Ishikawa (cell line): ENCODE measurements around the gene APOM.

Experiments
- CEBPB ChIP-seq: IDR thresholded peaks from 2 replicates; pipeline ENCODE4 v1.6.1; 2012
- EGR1 ChIP-seq: IDR thresholded peaks from 2 replicates; pipeline ENCODE4 v1.6.1; 2012
- EP300 ChIP-seq: IDR thresholded peaks from 2 replicates; pipeline ENCODE4 v1.6.1; 2012; ENCODE audit warnings: borderline replicate concordance
- FOXM1 ChIP-seq: IDR thresholded peaks from 2 replicates; pipeline ENCODE4 v1.6.1; 2012; ENCODE audit warnings: low read depth, borderline replicate concordance
- NFIC ChIP-seq: IDR thresholded peaks from 2 replicates; pipeline ENCODE4 v1.6.1; 2012
- RAD21 ChIP-seq: IDR thresholded peaks from 2 replicates; pipeline ENCODE4 v1.6.1; 2012; ENCODE audit warnings: low read depth
- TAF1 ChIP-seq: IDR thresholded peaks from 2 replicates; pipeline ENCODE4 v1.6.1; 2012; ENCODE audit warnings: low read depth, mild to moderate bottlenecking
- TCF12 ChIP-seq: IDR thresholded peaks from 2 replicates; pipeline ENCODE4 v1.6.1; 2012; ENCODE audit warnings: low read depth
- TEAD4 ChIP-seq: IDR thresholded peaks from 2 replicates; pipeline ENCODE4 v1.6.1; 2012
- YY1 ChIP-seq: IDR thresholded peaks from 2 replicates; pipeline ENCODE4 v1.6.1; 2012; ENCODE audit warnings: low read depth
- ZBTB7A ChIP-seq: IDR thresholded peaks from 2 replicates; pipeline ENCODE4 v1.6.1; 2012; ENCODE audit warnings: low read depth
- TF ChIP-seq, protein P1 (sequence below): IDR thresholded peaks from 2 replicates; pipeline ENCODE4 v1.6.1; 2012; ENCODE audit warnings: low read depth, mild to moderate bottlenecking

DNA sequence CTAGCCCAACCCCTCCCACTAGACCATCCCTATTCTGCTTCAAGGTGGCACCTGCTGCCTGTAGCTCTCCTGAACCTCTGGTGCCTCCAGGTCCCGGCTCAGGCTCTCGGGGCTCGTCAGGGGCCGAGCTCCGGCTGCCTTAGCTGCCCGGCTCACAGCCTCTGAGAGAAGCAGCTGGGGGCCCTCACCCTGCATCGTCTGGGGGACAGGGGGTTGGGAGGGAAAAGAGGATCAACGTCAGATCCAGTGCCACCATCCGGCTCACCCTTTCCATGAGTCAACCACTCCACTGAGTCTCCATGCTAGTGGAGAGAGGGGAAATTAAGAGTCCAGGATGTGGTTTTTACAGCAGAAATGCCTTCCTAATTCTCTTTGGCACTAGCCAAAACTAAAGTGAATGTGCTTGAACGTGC lies 16.2 kb upstream of the APOM start:
- TF ChIP-seq, protein P1, sequence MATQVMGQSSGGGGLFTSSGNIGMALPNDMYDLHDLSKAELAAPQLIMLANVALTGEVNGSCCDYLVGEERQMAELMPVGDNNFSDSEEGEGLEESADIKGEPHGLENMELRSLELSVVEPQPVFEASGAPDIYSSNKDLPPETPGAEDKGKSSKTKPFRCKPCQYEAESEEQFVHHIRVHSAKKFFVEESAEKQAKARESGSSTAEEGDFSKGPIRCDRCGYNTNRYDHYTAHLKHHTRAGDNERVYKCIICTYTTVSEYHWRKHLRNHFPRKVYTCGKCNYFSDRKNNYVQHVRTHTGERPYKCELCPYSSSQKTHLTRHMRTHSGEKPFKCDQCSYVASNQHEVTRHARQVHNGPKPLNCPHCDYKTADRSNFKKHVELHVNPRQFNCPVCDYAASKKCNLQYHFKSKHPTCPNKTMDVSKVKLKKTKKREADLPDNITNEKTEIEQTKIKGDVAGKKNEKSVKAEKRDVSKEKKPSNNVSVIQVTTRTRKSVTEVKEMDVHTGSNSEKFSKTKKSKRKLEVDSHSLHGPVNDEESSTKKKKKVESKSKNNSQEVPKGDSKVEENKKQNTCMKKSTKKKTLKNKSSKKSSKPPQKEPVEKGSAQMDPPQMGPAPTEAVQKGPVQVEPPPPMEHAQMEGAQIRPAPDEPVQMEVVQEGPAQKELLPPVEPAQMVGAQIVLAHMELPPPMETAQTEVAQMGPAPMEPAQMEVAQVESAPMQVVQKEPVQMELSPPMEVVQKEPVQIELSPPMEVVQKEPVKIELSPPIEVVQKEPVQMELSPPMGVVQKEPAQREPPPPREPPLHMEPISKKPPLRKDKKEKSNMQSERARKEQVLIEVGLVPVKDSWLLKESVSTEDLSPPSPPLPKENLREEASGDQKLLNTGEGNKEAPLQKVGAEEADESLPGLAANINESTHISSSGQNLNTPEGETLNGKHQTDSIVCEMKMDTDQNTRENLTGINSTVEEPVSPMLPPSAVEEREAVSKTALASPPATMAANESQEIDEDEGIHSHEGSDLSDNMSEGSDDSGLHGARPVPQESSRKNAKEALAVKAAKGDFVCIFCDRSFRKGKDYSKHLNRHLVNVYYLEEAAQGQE, result no peak
- no peak for TF ChIP-seq TAF1
- no peak for TF ChIP-seq RAD21
- no peak for TF ChIP-seq EP300
- no peak for TF ChIP-seq FOXM1
- TF ChIP-seq TCF12, result no peak
- TF ChIP-seq TEAD4, result no peak
- TF ChIP-seq EGR1, result no peak
- no peak for TF ChIP-seq CEBPB
- TF ChIP-seq ZBTB7A, result no peak
- no peak for TF ChIP-seq NFIC
- no peak for TF ChIP-seq YY1
